ENCODE data around the gene FBH1. TPM values are rescaled to one million over a fixed set of nuclear protein-coding genes. Genes with fewer than 3 reads are reported as not detected.

FBH1 gene
- total and polyA plus RNA-seq, 4 donors = 19.9 to 58.4 (median 48.1) TPM

DNA sequence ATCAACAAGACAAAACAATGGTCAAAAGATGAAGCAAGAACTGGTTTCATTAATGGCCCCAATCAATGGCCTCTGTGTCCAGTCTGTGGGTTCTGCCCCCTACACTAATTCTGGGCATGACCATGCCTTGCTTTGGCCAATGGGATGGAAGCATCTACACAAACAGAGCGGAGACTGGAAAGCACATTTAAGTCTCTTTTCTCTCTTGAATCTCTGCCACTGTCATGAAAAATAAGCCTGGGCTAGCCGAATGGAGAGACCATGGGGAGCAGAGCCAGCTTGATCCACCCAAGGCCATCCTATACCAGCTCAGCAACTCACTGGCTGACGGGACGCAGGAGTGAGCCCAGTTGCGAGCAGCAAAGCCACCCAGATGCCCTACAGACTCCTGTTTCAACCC, 31.2 kb upstream of the FBH1 start:
- no peaks in the 10 kb centered on the region for H3K9me3 ChIP-seq (ENCODE audit: control insufficient read depth in 4 of 4, low read length in 3 of 4)
- no peaks in the 10 kb centered on the region for H3K36me3 ChIP-seq (ENCODE audit: control insufficient read depth in 4 of 4, insufficient read depth in 3 of 4, low read depth in 1 of 4, low read length in 3 of 4)
- no peak overlapping the region for H3K27ac ChIP-seq (ENCODE audit: low read depth in 1 of 2, low read length in 2 of 2)
- no peaks in the 10 kb centered on the region for H3K4me1 ChIP-seq (ENCODE audit: control insufficient read depth in 4 of 4, insufficient read depth in 4 of 4, low read length in 3 of 4)
- no peak overlapping the region for H3K9ac ChIP-seq (ENCODE audit: low read depth in 1 of 2, low read length in 2 of 2)
- TF ChIP-seq EGR1 (IDR thresholded peaks at IDR 0.05; ENCODE audit: low read depth in 2 of 2) (no peak), GABPA (IDR thresholded peaks at IDR 0.05 in 1 of 2, conservative IDR thresholded peaks at IDR 0.05 in 1 of 2) (no peak), SP1 (IDR thresholded peaks at IDR 0.05) (no peak), CTCF (IDR thresholded peaks at IDR 0.05; ENCODE audit: low read depth, low read length, missing input control) (no peak), RAD21 (IDR thresholded peaks at IDR 0.05) (no peak), FOXA2 (IDR thresholded peaks at IDR 0.05) (no peak), FOXA1 (IDR thresholded peaks at IDR 0.05) (no peak)
- no peak for DNase-seq (ENCODE audit: low spot score)
- H3K4me3 ChIP-seq (ENCODE audit: low read depth in 1 of 3, low read length in 3 of 3) = no peak overlapping the region
- 97% methylated on average over 5 of the region's 5 CpGs for WGBS
- H3K27me3 ChIP-seq (ENCODE audit: control insufficient read depth in 4 of 4, insufficient read depth in 4 of 4, low read length in 3 of 4) = no peaks in the 10 kb centered on the region

DNA sequence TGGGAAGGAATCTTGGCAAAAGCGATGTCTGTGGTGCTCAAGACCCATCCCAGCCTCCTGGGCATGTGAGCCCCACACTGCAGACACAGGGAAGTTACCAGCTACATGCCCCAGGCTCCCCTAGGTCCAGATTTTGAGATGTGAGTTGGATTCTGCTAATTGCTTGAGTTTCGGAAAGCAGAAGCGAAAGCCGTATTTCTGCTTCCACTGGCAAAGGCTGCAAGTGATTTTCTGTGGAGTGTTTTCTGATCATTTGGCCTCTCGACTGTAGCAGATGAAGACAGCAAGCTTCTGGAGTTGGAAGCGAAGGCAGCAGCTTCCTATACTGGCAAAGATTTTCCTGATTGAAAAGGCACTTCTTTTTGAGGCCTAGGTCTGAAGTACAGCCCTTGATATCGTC, 30.0 kb upstream of the FBH1 start:
- no peaks in the 10 kb centered on the region for H3K9me3 ChIP-seq (ENCODE audit: control insufficient read depth in 4 of 4, low read length in 3 of 4)
- TF ChIP-seq CTCF (IDR thresholded peaks at IDR 0.05; ENCODE audit: low read depth, low read length, missing input control) (no peak), TAF1 (conservative IDR thresholded peaks at IDR 0.05) (no peak), FOXA1 (IDR thresholded peaks at IDR 0.05) (no peak), EGR1 (IDR thresholded peaks at IDR 0.05; ENCODE audit: low read depth in 2 of 2) (no peak), MAX (IDR thresholded peaks at IDR 0.05) (no peak), REST (IDR thresholded peaks at IDR 0.05) (no peak), GABPA (IDR thresholded peaks at IDR 0.05 in 1 of 2, conservative IDR thresholded peaks at IDR 0.05 in 1 of 2) (no peak), FOXA2 (IDR thresholded peaks at IDR 0.05) (no peak), YY1 (IDR thresholded peaks at IDR 0.05) (no peak), RXRA (IDR thresholded peaks at IDR 0.05) (no peak), JUND (IDR thresholded peaks at IDR 0.05) (no peak), ATF3 (IDR thresholded peaks at IDR 0.05) (no peak), HNF4A (conservative IDR thresholded peaks at IDR 0.05) (no peak), NR2F2 (IDR thresholded peaks at IDR 0.05) (no peak), RAD21 (IDR thresholded peaks at IDR 0.05) (no peak), SP1 (IDR thresholded peaks at IDR 0.05) (no peak), HNF4G (IDR thresholded peaks at IDR 0.05) (no peak)
- TF ChIP-seq, protein P1, sequence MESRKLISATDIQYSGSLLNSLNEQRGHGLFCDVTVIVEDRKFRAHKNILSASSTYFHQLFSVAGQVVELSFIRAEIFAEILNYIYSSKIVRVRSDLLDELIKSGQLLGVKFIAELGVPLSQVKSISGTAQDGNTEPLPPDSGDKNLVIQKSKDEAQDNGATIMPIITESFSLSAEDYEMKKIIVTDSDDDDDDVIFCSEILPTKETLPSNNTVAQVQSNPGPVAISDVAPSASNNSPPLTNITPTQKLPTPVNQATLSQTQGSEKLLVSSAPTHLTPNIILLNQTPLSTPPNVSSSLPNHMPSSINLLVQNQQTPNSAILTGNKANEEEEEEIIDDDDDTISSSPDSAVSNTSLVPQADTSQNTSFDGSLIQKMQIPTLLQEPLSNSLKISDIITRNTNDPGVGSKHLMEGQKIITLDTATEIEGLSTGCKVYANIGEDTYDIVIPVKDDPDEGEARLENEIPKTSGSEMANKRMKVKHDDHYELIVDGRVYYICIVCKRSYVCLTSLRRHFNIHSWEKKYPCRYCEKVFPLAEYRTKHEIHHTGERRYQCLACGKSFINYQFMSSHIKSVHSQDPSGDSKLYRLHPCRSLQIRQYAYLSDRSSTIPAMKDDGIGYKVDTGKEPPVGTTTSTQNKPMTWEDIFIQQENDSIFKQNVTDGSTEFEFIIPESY (IDR thresholded peaks at IDR 0.05) = no peak
- no peaks in the 10 kb centered on the region for H3K4me1 ChIP-seq (ENCODE audit: control insufficient read depth in 4 of 4, insufficient read depth in 4 of 4, low read length in 3 of 4)
- no peaks in the 10 kb centered on the region for H3K36me3 ChIP-seq (ENCODE audit: control insufficient read depth in 4 of 4, insufficient read depth in 3 of 4, low read depth in 1 of 4, low read length in 3 of 4)
- WGBS = 92% methylated on average over 7 of the region's 7 CpGs
- H3K9ac ChIP-seq (ENCODE audit: low read depth in 1 of 2, low read length in 2 of 2) = no peak overlapping the region
- no peak overlapping the region for H3K27ac ChIP-seq (ENCODE audit: low read depth in 1 of 2, low read length in 2 of 2)
- H3K4me3 ChIP-seq (ENCODE audit: low read depth in 1 of 3, low read length in 3 of 3) = no peak overlapping the region
- no peak for DNase-seq (ENCODE audit: low spot score)
- H3K27me3 ChIP-seq (ENCODE audit: control insufficient read depth in 4 of 4, insufficient read depth in 4 of 4, low read length in 3 of 4) = no peaks in the 10 kb centered on the region
